ENCODE data around the gene TCERG1L.

Gene TCERG1L

GRCh38 chr10:131150126-131150525, 161.4 kb downstream of the TCERG1L start:
- no peaks in the 10 kb centered on the region for H3K4me1 Mint-ChIP-seq (ENCODE audit: low read depth)
- no peak overlapping the region for H3K27ac Mint-ChIP-seq
- H3K4me3 Mint-ChIP-seq = no peak overlapping the region

DNA sequence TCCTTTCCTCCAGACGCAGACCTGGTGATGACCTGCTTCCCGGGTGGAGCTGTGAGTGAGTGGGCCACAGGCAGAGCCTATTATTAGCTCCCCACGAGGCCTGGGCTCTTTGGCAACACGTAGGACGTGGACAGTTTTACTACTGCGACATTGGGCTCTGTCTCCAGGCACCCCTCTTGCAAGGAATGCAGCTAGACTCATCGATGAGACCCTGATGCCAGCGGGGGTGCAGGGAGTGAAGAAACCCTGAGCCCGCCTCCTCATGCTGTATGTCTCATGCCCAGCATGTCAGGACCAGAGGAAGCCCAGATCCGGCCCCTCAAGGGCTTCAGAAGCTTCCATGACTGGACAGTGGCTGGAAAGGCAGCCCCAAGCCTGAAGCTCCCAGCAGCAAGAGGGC, 161.9 kb downstream of the TCERG1L start:
- Mint-ChIP-seq H3K27ac (no peak overlapping the region), H3K36me3 (ENCODE audit: low read depth) (no peaks in the 10 kb centered on the region), H3K9me3 (peaks cover 16% of the 10 kb centered on the region), H3K27me3 (ENCODE audit: low read depth) (no peaks in the 10 kb centered on the region), H3K4me3 (no peak overlapping the region), H3K4me1 (ENCODE audit: low read depth) (no peaks in the 10 kb centered on the region)

More at GRCh38 chr10:131150126-131150525, 161.4 kb downstream of the TCERG1L start:
- Mint-ChIP-seq H3K9me3 (peaks cover 16% of the 10 kb centered on the region), H3K36me3 (ENCODE audit: low read depth) (no peaks in the 10 kb centered on the region), H3K27me3 (ENCODE audit: low read depth) (no peaks in the 10 kb centered on the region)

GRCh38 chr10:131149111-131149510, 162.4 kb downstream of the TCERG1L start:
- Mint-ChIP-seq H3K36me3 (ENCODE audit: low read depth) (no peaks in the 10 kb centered on the region), H3K9me3 (peaks cover 16% of the 10 kb centered on the region), H3K27ac (no peak overlapping the region), H3K4me1 (ENCODE audit: low read depth) (no peaks in the 10 kb centered on the region), H3K4me3 (no peak overlapping the region), H3K27me3 (ENCODE audit: low read depth) (no peaks in the 10 kb centered on the region)

DNA sequence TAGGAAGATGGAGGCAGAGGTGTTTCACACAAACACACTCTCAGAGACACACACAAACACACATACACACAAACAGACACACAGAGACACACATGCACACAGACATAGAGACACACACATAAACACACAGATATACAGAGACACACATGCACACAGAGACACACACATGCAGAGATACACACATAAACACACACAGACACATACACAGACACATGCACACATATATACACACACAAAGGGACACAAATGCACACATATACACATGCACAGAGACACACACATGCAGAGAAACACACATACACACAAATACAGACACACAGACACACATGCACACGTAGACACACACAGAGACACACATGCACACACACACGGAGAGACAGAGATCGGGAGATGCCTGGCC, 163.3 kb downstream of the TCERG1L start:
- Mint-ChIP-seq H3K27ac (no peak overlapping the region), H3K4me3 (no peak overlapping the region), H3K4me1 (ENCODE audit: low read depth) (no peaks in the 10 kb centered on the region), H3K9me3 (peaks cover 16% of the 10 kb centered on the region), H3K27me3 (ENCODE audit: low read depth) (no peaks in the 10 kb centered on the region), H3K36me3 (ENCODE audit: low read depth) (no peaks in the 10 kb centered on the region)

GRCh38 chr10:131147301-131147975, 164.1 kb downstream of the TCERG1L start:
- Mint-ChIP-seq H3K36me3 (ENCODE audit: low read depth) (no peaks in the 10 kb centered on the region), H3K9me3 (peaks cover 10% of the 10 kb centered on the region), H3K27me3 (ENCODE audit: low read depth) (no peaks in the 10 kb centered on the region), H3K4me1 (ENCODE audit: low read depth) (no peaks in the 10 kb centered on the region), H3K27ac (no peak overlapping the region), H3K4me3 (no peak overlapping the region)

- Mint-ChIP-seq H3K4me1 (ENCODE audit: low read depth) (no peaks in the 10 kb centered on the region), H3K27ac (no peak overlapping the region), H3K36me3 (ENCODE audit: low read depth) (no peaks in the 10 kb centered on the region), H3K4me3 (no peak overlapping the region), H3K9me3 (peaks cover 6% of the 10 kb centered on the region), H3K27me3 (ENCODE audit: low read depth) (no peaks in the 10 kb centered on the region)
Measured at GRCh38 chr10:131146790-131147189, 164.7 kb downstream of the TCERG1L start.

DNA sequence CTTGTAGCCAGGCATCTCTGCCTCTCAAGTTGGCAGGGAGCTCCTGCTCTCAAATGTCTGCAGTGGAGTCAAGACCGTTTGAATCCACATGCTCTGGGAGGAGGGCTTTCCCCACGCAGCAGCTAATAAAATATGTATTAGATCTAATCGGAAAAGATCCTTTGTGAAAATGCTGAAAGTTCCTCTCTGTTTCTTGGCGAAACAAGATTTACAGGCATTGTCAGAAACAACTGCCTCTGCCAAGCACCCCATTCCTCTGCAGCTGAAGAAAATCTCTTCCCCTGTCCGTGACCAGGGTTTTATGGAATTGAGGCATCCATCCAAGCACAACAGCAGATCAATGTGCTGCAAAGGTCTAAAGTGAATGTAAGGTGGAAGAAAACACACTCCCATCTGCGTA, 165.8 kb downstream of the TCERG1L start:
- H3K4me1 Mint-ChIP-seq (ENCODE audit: low read depth) = no peaks in the 10 kb centered on the region
- H3K27ac Mint-ChIP-seq = no peak overlapping the region
- peaks cover 1% of the 10 kb centered on the region for H3K9me3 Mint-ChIP-seq
- H3K36me3 Mint-ChIP-seq (ENCODE audit: low read depth) = no peaks in the 10 kb centered on the region
- no peak overlapping the region for H3K4me3 Mint-ChIP-seq
- H3K27me3 Mint-ChIP-seq (ENCODE audit: low read depth) = no peaks in the 10 kb centered on the region

- Mint-ChIP-seq H3K27ac (no peak overlapping the region), H3K9me3 (no peaks in the 10 kb centered on the region), H3K4me1 (ENCODE audit: low read depth) (no peaks in the 10 kb centered on the region)
Measured at GRCh38 chr10:131144711-131145375, 166.7 kb downstream of the TCERG1L start.

GRCh38 chr10:131144196-131144595, 167.3 kb downstream of the TCERG1L start:
- H3K27me3 Mint-ChIP-seq (ENCODE audit: low read depth) = no peaks in the 10 kb centered on the region
- H3K27ac Mint-ChIP-seq = no peak overlapping the region
- H3K4me1 Mint-ChIP-seq (ENCODE audit: low read depth) = no peaks in the 10 kb centered on the region
- no peaks in the 10 kb centered on the region for H3K36me3 Mint-ChIP-seq (ENCODE audit: low read depth)
- H3K4me3 Mint-ChIP-seq = no peak overlapping the region
- H3K9me3 Mint-ChIP-seq = no peaks in the 10 kb centered on the region

More at GRCh38 chr10:131144711-131145375, 166.7 kb downstream of the TCERG1L start:
- Mint-ChIP-seq H3K4me3 (no peak overlapping the region), H3K36me3 (ENCODE audit: low read depth) (no peaks in the 10 kb centered on the region), H3K27me3 (ENCODE audit: low read depth) (no peaks in the 10 kb centered on the region)

GRCh38 chr10:131143425-131144165, 167.9 kb downstream of the TCERG1L start:
- H3K27me3 Mint-ChIP-seq (ENCODE audit: low read depth) = no peaks in the 10 kb centered on the region
- H3K36me3 Mint-ChIP-seq (ENCODE audit: low read depth) = no peaks in the 10 kb centered on the region
- no peaks in the 10 kb centered on the region for H3K9me3 Mint-ChIP-seq
- no peaks in the 10 kb centered on the region for H3K4me1 Mint-ChIP-seq (ENCODE audit: low read depth)
- no peak overlapping the region for H3K27ac Mint-ChIP-seq
- no peak overlapping the region for H3K4me3 Mint-ChIP-seq

DNA sequence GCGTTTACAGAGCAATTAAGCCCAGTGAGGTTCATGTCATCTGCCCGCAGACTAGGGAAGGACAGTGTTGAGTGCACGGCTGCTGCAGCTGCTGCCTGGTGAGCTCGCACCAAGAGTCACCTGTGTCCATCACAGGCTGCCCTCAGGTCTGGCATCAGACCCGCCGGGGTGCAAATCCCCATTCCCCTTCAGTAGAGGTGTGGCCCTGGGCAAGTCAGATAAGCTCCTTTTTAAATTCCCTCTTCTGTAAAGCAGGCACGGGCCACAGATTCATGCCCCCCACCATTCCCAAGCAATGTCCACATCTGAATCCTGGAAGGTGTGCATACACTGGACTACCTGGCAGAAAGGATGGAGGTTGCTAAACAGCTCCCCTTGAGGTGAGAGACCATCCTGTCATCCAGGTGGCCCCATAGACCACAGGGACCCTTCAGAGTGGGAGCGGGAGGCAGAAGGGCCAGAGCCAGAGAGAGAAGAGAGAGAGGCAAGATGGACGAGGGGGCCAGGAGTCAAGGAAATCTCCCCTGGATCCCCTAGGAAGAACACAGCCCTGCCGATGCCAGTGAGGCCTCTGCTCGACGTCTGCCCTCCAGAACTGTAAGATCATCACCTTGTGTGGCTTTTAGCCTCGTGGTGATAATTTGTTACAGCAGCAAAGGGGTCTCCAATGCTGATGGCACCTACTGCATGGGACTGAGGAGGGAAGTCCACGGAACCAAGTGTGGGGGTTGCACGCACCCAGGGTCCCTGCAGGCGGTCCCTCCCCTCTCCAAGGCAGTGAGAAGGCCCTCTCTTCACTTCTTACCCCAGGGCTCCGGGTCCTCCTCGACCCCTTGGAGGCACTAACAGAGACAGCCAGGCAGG, 168.8 kb downstream of the TCERG1L start:
- no peaks in the 10 kb centered on the region for H3K4me1 Mint-ChIP-seq (ENCODE audit: low read depth)
- no peaks in the 10 kb centered on the region for H3K36me3 Mint-ChIP-seq (ENCODE audit: low read depth)
- H3K9me3 Mint-ChIP-seq = no peaks in the 10 kb centered on the region
- no peak overlapping the region for H3K4me3 Mint-ChIP-seq
- H3K27me3 Mint-ChIP-seq (ENCODE audit: low read depth) = no peaks in the 10 kb centered on the region
- no peak overlapping the region for H3K27ac Mint-ChIP-seq

- H3K4me3 Mint-ChIP-seq = no peak overlapping the region
- no peaks in the 10 kb centered on the region for H3K27me3 Mint-ChIP-seq (ENCODE audit: low read depth)
- no peak overlapping the region for H3K27ac Mint-ChIP-seq
Measured at GRCh38 chr10:131141645-131142516, 169.6 kb downstream of the TCERG1L start.

DNA sequence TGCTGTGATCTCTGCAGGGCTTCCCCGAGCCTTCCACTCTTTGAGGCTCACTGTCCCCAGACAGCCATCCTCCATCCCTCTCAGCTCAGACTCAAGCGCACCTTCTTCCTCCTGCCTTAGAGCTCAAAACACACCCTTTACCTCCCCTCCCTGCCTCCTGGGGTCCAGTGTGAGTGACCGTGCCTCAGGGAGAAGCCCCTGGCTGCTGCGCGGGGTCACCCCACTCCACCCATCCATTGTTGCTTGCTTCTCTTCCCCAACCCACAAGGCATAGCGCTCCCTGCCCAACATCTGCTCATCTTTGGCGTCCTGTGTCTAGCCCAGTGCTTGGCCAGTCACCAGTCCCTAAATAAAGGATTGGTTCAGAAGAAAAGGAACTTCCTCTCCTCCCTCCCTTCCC, 170.3 kb downstream of the TCERG1L start:
- Mint-ChIP-seq H3K36me3 (ENCODE audit: low read depth) (no peaks in the 10 kb centered on the region), H3K9me3 (no peaks in the 10 kb centered on the region), H3K4me3 (no peak overlapping the region), H3K27me3 (ENCODE audit: low read depth) (no peaks in the 10 kb centered on the region), H3K4me1 (ENCODE audit: low read depth) (no peaks in the 10 kb centered on the region), H3K27ac (no peak overlapping the region)

More at GRCh38 chr10:131141645-131142516, 169.6 kb downstream of the TCERG1L start:
- H3K36me3 Mint-ChIP-seq (ENCODE audit: low read depth) = no peaks in the 10 kb centered on the region
- no peaks in the 10 kb centered on the region for H3K9me3 Mint-ChIP-seq
- H3K4me1 Mint-ChIP-seq (ENCODE audit: low read depth) = no peaks in the 10 kb centered on the region
